GM18867 (cell line): Measurements from ENCODE around the gene CD46.
"Not testable (repeated sequence)": the region's sequence is repeated elsewhere in the genome, so short reads cannot be mapped to it uniquely, and the experiment has no call there.

Source experiments
- ATAC-seq: cut with Tn5 transposase; IDR thresholded peaks from one replicate; pipeline ENCODE4 v1.9.1; 2021; ENCODE audit warnings: mild to moderate bottlenecking, moderate library complexity; ENCODE audit not compliant: unreplicated experiment

The CD46 gene

GRCh38 chr1:207750631-207751305 is 1.1 kb upstream of the CD46 start:
- ATAC-seq = no peak

DNA sequence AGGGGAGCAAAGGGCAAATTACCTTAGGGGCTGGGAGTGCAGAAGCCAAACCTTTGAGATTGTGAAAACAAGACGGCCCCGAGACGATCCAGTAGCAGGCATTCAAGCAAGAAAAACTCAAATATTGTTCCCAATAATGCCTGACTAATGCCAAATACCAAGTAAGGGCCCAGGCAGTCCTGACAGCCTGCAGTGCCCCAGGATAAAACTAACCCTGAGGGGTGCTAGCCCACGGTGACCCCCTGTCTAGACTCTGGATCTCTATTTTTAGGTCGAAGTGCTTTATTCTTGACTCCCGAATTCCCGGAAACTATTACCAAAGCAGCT is 428 bp upstream of the CD46 start:
- ATAC-seq = not testable (repeated sequence)

- peak; percentile 33 for ATAC-seq
Observed at GRCh38 chr1:207752456-207752998, 673 bp downstream of the CD46 start.

DNA sequence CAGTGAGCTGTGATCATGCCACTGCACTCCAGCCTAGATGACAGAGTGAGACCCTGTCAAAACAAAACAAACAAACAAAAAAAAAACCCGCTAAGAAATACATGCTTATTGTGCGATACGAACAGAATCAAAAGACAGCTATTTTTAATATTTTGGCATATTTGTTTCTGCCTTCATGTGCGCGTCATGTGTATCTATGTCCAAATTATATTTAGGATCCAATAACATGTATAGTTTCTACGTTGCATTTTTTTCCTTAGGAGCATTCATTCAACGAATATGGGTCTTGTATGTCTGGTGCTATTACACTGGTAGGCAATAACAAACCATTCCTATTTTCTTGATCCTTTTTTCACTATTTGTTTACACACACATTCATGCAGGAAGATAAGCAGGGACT is 1.8 kb downstream of the CD46 start:
- ATAC-seq = no peak

DNA sequence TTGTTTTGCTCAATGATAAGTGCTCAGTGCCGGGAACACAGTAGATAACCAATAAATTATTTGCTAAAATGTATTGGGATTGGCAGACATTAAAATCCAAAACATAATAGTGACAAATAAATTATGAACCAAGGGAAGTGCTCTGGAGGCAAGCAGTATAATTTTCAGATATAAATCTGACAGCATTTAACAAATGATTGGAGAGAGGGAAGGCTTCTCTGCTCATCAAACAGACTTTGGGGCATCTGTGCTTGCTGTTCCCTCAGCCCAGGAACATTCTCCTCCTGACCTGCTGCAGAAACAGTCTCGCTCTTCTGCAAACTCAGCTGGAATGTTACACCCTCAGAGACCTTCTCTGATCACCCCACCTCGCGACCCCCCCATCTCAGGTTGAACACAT is 2.2 kb downstream of the CD46 start:
- ATAC-seq = no peak

GRCh38 chr1:207754974-207755700 is 3.3 kb downstream of the CD46 start:
- ATAC-seq = no peak

GRCh38 chr1:207755846-207756693 is 4.2 kb downstream of the CD46 start:
- ATAC-seq = no peak

DNA sequence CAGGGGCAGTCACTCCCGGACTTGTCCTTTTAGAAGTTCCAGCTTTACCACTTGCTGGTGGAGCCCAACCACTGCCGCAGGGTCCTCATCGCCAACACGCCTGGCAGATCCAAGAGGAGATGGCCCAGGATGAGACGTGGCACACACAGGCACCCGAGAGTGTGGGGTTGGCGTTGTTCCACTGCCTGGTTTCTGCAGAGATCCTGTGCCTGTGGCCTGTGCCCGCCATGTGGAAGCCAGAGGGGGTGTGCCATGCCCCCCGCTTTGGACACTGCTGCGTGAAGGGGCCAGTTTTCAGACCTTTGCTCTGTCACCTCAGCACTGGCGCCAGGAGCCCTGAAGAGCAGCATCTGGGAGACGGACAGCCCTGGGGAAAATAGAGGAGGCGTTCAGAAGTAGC is 10.8 kb downstream of the CD46 start:
- ATAC-seq = no peak

DNA sequence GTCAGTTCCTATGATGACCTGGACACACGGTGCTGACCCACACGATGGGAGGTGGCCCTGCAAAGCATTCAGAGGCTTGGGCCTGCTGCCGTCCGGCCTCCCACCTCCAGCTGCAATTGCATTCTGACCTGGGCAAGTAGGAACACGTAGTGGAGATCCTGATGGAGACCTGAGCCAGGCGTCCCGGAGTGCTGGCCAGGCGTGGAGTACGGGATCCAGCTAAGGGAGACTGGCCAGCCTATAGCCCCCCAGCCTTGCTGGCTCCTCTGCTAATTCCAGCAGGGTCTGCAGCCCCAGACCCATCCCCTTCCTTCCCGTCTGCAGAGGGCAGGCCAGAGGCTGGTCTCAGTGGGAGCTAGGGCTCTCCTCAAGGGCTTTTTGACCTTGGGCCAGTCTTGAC is 11.2 kb downstream of the CD46 start:
- ATAC-seq = no peak

GRCh38 chr1:207763972-207764371 is 12.1 kb downstream of the CD46 start:
- no peak for ATAC-seq

GRCh38 chr1:207766569-207766968 is 14.7 kb downstream of the CD46 start:
- no peak for ATAC-seq

- ATAC-seq = not testable (repeated sequence)
Observed at GRCh38 chr1:207770514-207770913, 18.7 kb downstream of the CD46 start.

DNA sequence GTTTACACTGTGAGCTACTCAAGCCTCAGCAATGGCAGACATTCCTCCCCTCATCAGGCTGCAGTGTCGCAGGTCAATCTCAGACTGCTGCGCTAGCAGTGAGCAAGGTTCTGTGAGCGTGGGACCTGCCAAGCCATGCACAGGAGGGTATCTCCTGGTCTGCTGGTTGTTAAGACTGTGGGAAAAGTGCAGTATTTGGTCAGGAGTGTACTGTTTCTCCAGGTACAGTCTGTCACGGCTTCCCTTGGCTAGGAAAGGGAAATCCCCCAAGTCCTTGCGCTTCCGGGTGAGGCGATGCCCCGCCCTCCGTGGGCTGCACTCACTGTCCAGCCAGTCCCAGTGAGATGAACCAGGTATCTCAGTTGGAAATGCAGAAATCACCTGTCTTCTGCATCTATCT is 24.2 kb downstream of the CD46 start:
- not testable (repeated sequence) for ATAC-seq

- not testable (repeated sequence) for ATAC-seq
Observed at GRCh38 chr1:207777412-207777811, 25.6 kb downstream of the CD46 start.

DNA sequence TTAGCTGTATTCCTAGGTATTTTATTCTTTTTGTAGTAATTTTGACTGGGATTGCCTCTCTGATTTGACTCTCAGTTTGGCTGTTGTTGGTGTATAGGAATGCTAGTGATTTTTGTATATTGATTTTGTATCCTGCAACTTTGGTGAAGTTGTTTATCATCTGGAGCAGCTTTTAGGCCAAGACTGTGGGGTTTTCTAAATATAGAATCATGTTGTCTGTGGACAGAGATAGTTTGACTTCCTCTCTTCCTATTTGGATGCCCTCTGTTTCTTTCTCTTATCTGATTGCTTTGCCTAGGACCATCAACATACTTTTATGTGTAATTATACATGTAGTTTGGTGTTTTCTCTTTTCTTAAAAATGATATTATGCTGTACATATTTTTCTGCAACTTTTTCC is 27.2 kb downstream of the CD46 start:
- no peak for ATAC-seq

GRCh38 chr1:207781312-207781711 is 29.5 kb downstream of the CD46 start:
- ATAC-seq = no peak

DNA sequence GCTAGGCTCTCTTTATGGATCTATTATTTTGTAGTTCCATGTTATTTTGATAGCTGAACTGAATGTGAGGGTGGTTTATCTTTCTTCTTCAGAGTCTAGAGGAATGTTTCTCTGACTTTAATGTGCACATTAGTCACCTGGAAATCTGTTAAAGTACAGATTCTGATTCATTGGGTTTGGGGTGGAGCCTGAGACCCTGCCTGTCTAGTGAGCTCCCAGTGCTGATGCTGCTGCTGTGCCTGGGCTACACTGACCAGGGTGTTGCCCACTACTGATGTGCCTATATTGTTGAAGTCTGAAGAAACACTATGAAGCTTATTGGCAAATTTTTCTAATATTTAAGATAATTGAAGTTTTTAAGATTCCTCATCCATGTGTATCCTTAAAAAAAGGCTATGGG is 35.9 kb downstream of the CD46 start:
- ATAC-seq = no peak

DNA sequence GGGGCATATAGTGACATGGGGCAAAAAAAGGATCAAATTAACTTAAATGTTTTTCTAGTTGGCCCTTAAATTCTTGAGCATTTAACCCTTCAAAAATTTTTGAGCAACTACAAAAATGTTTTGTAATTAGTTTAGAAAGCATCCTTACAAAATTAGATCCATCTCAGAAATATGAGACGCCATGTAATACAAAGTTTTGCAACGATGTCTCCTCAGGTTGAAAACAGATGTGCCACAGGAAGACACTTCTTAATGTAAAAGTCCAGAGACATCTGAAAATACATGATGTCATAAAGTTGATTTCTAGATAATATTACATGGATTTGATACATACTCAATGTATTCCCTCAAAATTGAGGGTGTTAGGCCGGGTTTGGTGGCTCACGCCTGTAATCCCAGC is 37.5 kb downstream of the CD46 start:
- ATAC-seq = no peak

GRCh38 chr1:207789792-207790787 is 38.2 kb downstream of the CD46 start:
- ATAC-seq = no peak

DNA sequence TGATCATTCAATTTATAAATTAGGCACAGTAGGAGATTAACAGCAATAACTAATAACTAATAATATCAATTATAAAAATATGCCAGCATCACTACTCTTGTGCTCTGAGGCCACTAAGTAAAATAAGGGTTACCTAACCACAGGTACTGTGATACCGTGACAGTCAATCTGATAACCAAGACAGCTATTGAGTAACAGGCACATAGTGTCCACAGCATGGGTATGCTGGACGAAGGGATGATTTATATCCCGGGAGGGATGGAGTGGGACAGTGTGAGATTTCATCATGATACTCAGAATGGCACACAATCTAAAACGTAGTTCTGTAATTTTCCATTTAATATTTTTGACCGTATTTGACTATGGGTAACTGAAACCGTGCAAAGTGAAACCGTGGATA is 39.4 kb downstream of the CD46 start:
- ATAC-seq = no peak
